ENCODE measurements around the gene GRK1. TPM values are rescaled to one million over a fixed set of nuclear protein-coding genes. Genes with fewer than 3 reads are reported as not detected.
A peak's percentile ranks its signal among the peaks of the same experiment; 100 is the strongest.

Gene GRK1
- total RNA-seq, 1 experiment from 2014 or later = not detected

DNA sequence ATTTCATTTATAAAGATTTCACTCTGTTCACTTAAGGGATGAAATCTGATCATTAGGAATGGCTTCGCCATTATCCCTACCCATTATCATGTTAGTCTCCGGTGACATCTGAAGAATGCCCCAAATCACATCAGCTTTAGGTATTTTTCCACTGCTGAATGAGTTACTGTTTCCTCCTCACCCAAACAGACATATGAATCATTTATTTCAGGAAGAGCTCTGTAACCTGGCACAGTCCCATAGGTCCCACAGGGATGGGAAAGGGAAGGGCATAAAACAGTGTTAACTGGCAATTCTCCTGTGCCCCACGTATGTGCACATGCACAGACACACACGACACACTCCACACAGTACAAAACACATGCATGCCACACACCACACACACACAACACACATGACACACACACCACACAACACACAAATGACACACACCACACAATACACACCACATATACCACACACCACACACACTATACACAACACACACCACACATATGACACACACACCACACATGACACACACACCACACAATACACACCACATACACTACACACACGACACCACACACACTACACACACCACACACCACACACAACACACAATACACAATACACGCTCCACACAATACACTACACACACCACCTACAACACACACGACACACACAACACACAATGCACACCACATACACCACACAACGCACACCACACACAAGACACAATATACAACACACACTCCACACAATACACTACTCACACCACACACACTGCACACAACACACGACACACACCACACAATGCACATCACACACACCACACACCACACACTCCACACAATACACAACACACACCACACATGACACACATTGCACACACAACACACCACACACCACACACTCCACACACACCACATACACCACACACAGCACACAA, 107.4 kb downstream of the GRK1 start:
- DNase-seq (ENCODE audit: low read depth) = peak; percentile 70

DNA sequence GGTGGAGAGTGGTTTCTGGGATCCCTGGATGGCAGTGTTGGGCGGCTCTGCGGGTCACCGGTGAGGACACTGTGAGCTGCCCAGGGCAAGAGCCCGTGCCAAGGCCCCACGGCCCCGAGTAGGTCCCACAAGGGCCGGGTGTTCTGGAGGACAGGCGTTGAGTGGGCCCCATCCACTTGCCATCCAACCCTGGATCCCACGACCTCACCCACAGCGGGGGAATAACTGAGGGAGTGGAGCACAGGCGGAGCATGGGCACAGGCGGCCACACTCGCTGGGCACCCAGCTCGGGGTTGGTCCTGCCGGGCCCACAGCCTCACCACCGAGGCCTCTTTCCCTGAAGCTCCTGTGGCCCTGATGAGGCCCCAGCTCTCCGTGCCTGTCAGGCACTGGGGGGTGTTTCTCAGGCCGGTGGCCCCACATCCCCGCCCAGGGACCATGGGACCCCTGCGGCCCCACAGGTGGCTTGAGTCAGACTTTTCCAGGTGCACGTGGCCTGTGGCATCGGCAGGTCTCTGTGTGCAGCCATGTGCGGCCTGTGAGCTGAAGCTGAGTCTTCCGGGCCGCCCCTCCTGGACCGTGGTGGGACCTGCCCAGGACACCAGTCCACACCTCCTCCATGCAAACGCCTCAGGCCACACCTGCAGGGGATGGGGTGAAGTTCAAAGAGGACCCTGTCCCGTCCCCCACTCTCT, 108.6 kb downstream of the GRK1 start:
- no peak for DNase-seq (ENCODE audit: low read depth)

DNA sequence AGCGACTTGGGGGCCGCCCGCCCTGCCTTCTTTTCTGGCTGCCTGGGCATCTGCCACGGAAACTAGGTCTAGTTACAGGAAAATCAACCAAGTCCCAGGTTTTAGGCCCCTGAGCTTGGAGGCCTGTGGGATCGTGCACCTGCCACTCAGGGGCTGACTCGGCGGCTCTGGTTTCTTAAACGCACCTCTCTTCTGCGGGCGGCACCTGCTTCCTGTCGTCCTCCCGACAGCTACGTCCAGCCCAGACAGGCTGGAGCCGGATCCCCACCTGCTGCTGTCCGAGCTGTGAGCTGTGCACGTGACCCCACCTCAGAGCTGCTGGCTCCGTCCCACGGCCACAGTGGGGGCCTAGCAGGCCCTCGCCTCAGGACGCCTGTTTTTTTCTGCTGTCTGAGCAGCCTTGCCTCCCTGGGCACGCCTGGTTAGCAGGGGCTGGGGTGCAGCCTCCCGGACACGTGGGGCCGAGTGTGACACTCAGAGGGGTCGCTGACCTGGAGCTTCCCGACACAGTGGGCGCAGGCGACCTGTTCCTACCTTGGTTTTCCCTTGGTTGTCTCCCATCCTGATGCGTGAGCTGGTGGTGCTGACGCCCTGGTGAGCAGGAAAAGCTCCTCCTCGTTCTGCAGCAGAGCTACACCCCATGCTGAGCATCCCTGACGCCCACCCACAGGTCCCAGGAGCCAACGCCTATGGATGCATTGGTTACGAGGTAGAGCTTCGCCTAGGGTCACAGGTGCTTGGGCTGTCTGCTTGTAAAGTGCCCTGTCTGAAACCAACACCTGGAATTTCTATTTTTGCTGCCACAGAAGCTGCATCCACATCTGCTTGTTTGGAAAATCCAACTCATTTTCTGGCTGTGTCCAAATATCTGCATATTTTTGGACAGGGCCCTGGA, 109.5 kb downstream of the GRK1 start:
- no peak for DNase-seq (ENCODE audit: low read depth)

DNA sequence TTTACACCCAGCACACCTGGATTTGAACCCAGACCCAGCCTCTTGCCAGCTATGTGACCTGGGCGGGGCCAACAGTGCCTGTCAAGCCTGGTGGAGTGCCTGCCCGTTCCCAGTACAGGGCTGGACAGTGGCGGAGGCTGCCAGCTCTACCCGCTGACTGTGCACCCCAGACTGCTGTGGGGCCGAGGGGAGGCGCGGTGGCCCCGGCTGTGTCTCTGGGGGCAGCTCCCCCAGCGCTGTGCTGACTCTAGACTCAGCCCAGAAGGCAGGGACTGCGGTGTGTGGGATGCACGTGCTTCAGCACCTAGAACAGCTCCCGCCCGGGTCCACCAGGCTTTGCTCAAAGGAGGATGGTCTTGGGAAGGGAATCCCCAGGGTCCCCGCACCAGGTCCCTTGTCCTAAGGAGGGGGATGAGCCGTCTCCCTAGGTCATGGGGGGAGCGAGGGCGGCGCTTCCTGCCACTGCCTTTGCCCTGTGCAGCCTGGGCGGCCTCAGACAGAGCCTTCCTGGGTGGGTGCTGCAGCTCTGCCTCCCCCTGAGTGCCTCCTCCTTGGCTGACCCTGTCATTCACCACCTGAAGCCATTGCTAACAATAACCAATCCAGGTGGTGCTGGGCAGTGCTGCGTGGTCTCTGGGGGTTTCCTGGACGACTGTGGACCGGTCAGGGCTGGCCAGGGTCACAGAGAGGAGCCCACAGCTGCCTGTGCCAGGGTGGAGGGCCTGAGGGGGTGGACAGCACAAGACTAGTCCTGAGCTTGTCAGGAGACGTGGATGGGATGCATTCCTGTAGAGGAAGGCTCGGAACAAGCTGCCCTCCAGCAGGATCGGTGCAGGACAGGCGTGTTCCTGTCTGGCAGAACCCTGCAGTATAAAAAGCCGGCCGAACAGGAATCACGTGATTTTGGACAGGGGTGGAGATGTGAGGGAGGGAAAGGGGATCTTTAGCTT, 110.6 kb downstream of the GRK1 start:
- DNase-seq (ENCODE audit: low read depth) = peak; percentile 24

DNA sequence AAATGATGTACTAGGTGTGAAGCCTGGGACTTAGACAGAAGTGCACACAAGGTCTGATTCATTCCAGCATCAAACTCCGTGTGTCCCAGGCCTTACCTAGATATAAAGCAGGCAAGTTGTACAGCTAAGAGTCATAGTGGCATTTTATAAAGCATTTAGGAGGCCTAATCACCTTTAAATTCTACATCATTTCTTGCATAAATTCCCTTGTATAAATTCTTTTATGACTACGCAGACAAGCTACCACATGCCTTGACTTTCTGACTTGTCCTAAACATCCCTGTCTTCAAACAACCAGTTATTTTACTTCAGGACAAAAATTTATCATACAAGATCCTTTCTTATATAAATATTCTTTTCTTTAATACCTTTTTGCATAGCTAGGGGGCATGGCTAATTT, 114.6 kb downstream of the GRK1 start:
- DNase-seq (ENCODE audit: low read depth) = no peak

DNA sequence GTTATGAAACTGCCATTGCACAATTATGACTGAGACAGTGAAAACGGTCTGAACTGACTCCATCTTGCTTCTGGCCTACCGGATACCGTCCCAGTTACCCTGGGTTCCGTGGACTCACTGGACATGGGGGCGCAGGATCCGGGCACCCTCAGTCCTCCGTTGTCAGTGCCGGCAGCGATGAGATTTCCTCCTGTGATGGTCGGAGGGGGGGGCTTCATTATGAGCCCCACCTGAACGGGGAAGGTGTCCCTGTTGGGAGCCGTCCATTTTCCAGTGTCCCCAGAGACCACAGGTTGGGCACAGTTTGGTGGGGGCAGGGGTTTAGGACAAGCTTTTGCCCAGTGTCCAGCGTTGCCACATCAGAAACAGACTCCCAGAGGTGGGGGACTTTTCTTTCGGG, 115.5 kb downstream of the GRK1 start:
- no peak for DNase-seq (ENCODE audit: low read depth)

DNA sequence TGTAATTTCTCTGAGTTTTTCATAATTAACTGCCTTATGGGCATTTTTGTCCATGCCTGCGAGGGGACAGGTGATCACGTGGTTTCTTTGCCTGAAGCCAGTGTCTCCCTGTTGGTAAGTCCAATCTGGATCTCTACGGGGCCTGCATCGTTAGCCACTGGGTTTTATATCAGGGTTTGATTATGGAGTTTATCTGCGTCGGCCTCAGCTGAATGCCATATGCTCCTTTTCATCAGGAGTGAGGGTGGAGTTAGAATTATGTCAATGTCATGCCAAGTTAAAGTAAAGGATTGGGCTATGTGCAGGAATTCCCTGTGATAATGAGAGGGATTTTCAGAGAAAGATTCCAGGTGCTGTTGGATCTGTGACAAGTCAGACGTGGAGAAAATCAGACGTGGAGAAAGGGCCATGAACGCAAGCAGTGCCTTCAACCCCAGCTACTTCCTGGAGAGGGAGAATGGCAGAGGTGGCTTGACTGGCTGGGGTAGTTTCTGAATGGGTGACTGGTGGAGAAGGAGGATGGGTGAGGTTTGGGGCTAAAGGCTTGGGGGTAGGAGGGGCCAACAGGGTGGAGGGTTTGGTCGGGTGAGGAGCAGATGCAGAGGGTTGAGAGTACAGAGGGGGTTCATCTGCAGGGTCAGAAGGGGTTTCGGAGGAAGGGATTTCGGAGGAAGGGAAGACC, 116.3 kb downstream of the GRK1 start:
- no peak for DNase-seq (ENCODE audit: low read depth)

DNA sequence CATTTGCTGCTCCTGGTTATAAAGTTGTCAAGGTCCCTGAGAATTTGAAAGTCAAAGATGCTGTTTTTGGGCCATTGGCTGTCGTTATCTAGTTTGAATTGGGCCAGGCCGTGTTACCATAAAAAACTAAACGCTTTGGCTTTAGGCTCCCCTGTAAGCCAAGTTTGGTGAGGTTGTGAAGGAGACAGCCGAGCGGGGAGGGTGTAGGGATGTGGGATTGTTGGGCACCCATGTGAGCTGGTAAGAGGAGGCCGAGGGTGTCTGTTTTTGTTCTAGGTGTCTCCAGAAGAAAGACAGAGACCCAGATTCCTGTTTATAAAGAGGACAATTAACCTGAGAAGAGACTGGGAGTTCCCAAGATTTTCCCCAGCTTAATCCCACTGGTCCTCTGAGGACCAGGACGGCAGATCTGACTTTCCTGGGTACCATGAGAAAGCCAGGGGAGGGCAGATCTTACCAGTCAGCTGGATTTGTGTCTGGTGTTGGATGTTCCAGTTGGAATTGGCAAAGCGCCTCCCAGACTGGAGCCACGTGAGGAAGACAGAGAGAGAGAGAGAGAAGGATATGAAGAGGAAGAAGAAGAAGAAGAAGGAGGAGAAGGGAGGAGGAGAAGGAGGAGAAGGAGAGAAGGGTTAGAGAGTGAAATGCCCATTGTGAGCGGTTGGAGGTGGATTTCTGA, 117.1 kb downstream of the GRK1 start:
- DNase-seq (ENCODE audit: low read depth) = no peak

DNA sequence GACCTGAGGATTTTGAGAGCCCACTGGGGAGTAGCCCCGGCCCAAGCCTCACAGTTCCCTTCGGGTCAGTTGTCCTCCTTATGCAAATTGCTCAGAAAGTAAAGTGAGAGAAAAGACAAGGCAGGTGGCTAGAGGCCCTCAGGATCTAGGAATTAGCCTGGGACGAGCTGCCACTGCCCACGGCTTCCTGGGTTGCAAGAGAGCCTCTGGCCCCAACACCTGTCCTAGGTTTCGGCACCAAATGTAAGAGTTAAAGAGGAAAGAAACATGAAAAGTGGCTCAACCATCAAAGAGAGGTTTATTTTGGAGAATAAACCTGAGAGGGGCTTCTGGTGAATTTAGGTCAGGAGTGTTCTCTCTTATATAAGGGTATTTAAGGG, 117.6 kb downstream of the GRK1 start:
- DNase-seq (ENCODE audit: low read depth) = no peak

DNA sequence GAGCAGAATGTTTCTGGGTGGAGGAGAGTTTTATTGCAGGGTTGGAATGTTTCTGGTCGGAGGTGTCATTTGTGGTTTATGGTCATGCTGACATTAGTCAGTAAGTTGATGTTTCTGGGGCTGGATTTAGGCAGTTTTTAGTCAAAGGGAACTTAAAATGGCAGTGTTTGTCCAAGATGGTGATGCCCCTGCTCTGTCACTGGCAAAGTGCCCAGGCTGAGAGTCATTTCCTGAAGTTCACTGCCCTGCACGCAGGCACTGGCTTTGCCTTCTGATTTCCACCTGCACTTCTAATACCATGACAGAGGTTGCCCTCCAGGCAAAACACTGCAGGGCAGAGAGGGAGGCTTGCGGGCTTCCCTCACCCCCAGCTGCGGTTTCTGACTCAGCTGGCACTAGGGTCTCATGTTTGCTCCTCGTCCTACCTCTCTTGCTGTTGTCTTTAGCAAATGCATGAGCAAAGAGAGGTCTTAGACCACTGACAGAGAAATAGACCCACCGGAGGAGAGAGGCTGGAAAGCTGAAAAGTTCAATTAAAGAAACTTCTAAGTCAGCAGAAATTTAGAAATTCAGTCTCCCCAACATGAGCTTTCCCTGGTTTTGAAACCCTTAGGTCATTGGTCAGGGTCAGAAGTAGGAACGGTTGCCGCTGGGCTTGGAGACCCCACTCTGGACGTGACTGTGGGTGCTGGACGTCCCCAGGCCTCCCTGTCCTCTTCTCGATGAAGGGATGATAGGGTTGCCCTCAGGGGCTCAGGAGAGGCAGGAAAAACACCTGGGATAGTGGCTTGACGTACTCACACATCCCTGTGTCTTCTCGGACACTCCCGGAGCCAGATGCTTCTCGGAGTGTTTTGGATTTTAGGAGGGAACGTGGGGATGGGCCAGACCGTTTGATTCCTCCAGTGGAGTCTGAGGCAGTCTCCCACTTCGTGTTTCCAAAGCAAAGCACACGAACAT, 118.3 kb downstream of the GRK1 start:
- peak; percentile 99 for DNase-seq (ENCODE audit: low read depth)

DNA sequence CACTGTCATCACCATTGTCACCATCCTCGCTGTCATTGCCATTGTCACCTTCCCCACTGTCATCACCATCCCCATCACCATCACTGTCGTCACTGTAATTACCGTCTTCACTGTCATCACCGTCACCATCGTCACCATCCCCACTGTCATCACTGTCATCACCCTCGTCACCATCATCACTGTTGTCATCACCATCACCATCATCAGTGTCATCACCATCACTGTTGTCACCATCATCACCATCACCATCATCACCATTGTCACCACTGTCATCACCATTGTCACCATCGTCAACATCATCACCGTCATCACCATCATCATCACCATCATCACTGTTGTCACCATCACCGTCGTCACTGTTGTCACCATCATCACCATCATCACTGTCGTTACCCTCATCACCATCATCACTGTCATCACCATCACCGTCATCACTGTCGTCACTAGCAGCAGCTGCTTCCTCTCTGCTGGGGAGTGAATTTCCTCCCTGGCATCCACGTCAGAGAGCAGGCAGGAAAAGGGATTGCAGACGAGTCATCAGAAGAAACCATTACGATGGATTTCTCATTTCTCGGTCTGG, 119.3 kb downstream of the GRK1 start:
- DNase-seq (ENCODE audit: low read depth) = peak; percentile 77

Other genes starting within 250 kb of the GRK1 start
- 9.7 and 10.8 TPM in 2 replicates for gene ADPRHL1, start 213.7 kb upstream of the GRK1 start, total RNA-seq (2014; rRNA removed)
- gene DCUN1D2, start 176.5 kb upstream of the GRK1 start, total RNA-seq (2014; rRNA removed) = 9.6 and 10.8 TPM in 2 replicates
- gene TFDP1, start 82.5 kb upstream of the GRK1 start, total RNA-seq (2014; rRNA removed) = 141 and 146 TPM in 2 replicates
- not detected in 2 replicates for gene ATP4B, start 9.0 kb upstream of the GRK1 start, total RNA-seq (2014; rRNA removed)
- 7.4 and 9.1 TPM in 2 replicates for gene TMEM255B, start 92.0 kb downstream of the GRK1 start, total RNA-seq (2014; rRNA removed)
- 670 and 703 TPM in 2 replicates for gene GAS6, start 196.9 kb downstream of the GRK1 start, total RNA-seq (2014; rRNA removed)